Measurements from ENCODE around the gene RELT. TPM values are rescaled to one million over a fixed set of nuclear protein-coding genes. Genes with fewer than 3 reads are reported as not detected.
A peak's percentile ranks its signal among the peaks of the same experiment; 100 is the strongest.

RELT gene
- total RNA-seq, 1 experiment from 2014 or later, result 10.2 TPM

DNA sequence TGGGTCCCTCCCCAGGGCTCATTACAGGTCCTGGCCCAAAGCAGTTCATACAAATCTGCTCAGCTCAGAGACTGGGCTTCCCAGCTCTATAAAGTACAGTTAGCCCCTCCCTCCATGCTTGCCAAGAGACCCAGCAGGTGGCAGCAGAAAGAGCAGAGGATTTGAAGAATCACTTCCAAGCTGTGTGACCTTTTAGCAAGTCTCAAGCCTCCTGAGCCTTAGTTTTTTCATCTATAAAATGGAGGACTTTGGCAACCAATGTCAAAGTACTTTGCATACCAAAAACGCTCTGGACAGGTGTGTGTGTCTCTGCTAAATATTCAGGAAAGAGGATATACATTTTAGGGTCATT, 26.6 kb downstream of the RELT start:
- no peak overlapping the region for H2BK20ac ChIP-seq (ENCODE audit: low read depth, low read length, poor library complexity, severe bottlenecking)
- H3K79me1 ChIP-seq (ENCODE audit: insufficient read depth, low read depth, low read length, poor library complexity, severe bottlenecking), result no peaks in the 10 kb centered on the region
- no peak overlapping the region for H3K27ac ChIP-seq (ENCODE audit: insufficient read length, low read depth, low read length)
- 0 out of 3 replicates have a peak, but pooled peaks have one; percentile 9 for TF ChIP-seq CTCF (conservative IDR thresholded peaks at IDR 0.05)
- H3K14ac ChIP-seq (ENCODE audit: insufficient read depth, low read length), result no peak overlapping the region
- H2AFZ ChIP-seq (ENCODE audit: low read length), result no peak overlapping the region
- no peak overlapping the region for H2BK15ac ChIP-seq (ENCODE audit: low read depth, low read length)
- no peak overlapping the region for H3K56ac ChIP-seq (ENCODE audit: insufficient read length, low read depth, low read length)
- no peak overlapping the region for H3K4me3 Mint-ChIP-seq
- no peaks in the 10 kb centered on the region for H3K27me3 ChIP-seq (ENCODE audit: insufficient read depth, low read length)
- no CpG with 5 or more reads among the region's 1 CpG for WGBS (ENCODE audit: extremely low coverage, insufficient read length, low lambda C conversion rate)
- no peak overlapping the region for H3K4me2 ChIP-seq (ENCODE audit: insufficient read depth, insufficient read length, low read length)
- no peaks in the 10 kb centered on the region for H3K4me1 ChIP-seq (ENCODE audit: insufficient read depth, low read length)
- H3K23me2 ChIP-seq (ENCODE audit: insufficient read length, low read depth, low read length, poor library complexity, severe bottlenecking), result no peaks in the 10 kb centered on the region
- H3T11ph ChIP-seq (ENCODE audit: low read length), result no peak overlapping the region
- H4K20me1 ChIP-seq (ENCODE audit: control insufficient read depth, insufficient read depth, insufficient read length), result no peaks in the 10 kb centered on the region
- H4K91ac ChIP-seq (ENCODE audit: insufficient read length, low read depth, low read length), result no peak overlapping the region
- no peak overlapping the region for H4K8ac ChIP-seq (replicated peaks; ENCODE audit: insufficient read length, low read depth, low read length)
- H3K9me3 ChIP-seq (ENCODE audit: control insufficient read depth, low read depth, low read length), result no peaks in the 10 kb centered on the region
- no peak overlapping the region for H2AK5ac ChIP-seq (ENCODE audit: insufficient read length, low read length)
- H3K27me3 Mint-ChIP-seq (ENCODE audit: low read depth), result no peaks in the 10 kb centered on the region
- no peak overlapping the region for H4K5ac ChIP-seq (ENCODE audit: insufficient read length, low read depth, low read length)
- no peaks in the 10 kb centered on the region for H3K9me3 Mint-ChIP-seq
- DNase-seq, result no peak
- H3K4me1 Mint-ChIP-seq, result peaks cover 22 to 28% of the 10 kb centered on the region in 2 experiments
- no peak overlapping the region for H3K23ac ChIP-seq (ENCODE audit: insufficient read length, low read depth, low read length)
- no peak overlapping the region for H3K4ac ChIP-seq (ENCODE audit: low read depth, low read length)
- H3K79me2 ChIP-seq (ENCODE audit: insufficient read depth, low read length), result no peaks in the 10 kb centered on the region
- H3K18ac ChIP-seq (ENCODE audit: insufficient read length, low read depth, low read length), result no peak overlapping the region
- no peak overlapping the region for H3K9ac ChIP-seq (ENCODE audit: extremely low read depth, insufficient read length, low read length)
- 0 out of 7 replicates have a peak overlapping the region, but pooled peaks of 1 of the 3 experiments have one; percentile 40 for H3K27ac Mint-ChIP-seq
- no peak overlapping the region for H2BK120ac ChIP-seq (ENCODE audit: low read depth, low read length, poor library complexity, severe bottlenecking)
- H3K36me3 Mint-ChIP-seq (ENCODE audit: insufficient read depth in 1 of 3, low read depth in 3 of 3), result peaks cover 0 to 18% (median 14%) of the 10 kb centered on the region in 3 experiments; a peak in 6 of 7 replicates
- H2BK12ac ChIP-seq (ENCODE audit: insufficient read length, low read depth, low read length), result no peak overlapping the region
- no peak overlapping the region for H2BK5ac ChIP-seq (ENCODE audit: insufficient read length, low read length)

Data from H9 (cell line).